ENCODE data around the gene LTBP4. TPM values are rescaled to one million over a fixed set of nuclear protein-coding genes. Genes with fewer than 3 reads are reported as not detected.

LTBP4 gene
- total RNA-seq, 1 donor from 2014 or later = 46.9 TPM

GRCh38 chr19:40672573-40673299, 71.6 kb downstream of the LTBP4 start:
- Histone ChIP-seq H3K4me1 (ENCODE audit: insufficient read depth, low read length) (no peaks in the 10 kb centered on the region), H3K4me3 (ENCODE audit: insufficient read depth, low read depth, low read length) (no peak overlapping the region), H4K20me1 (ENCODE audit: insufficient read depth, low read length) (peaks cover 47% of the 10 kb centered on the region), H3K27me3 (ENCODE audit: insufficient read depth, low read length) (no peaks in the 10 kb centered on the region), H2AFZ (ENCODE audit: low read depth, low read length) (no peak overlapping the region), H3K4me2 (ENCODE audit: low read length) (no peak overlapping the region), H3K9ac (ENCODE audit: low read length) (no peak overlapping the region), H3K9me3 (ENCODE audit: insufficient read depth, low read depth, low read length) (peaks cover 5% of the 10 kb centered on the region), H3K36me3 (ENCODE audit: insufficient read depth, low read length) (peaks cover 67% of the 10 kb centered on the region), H3K79me2 (ENCODE audit: insufficient read depth, low read length) (no peaks in the 10 kb centered on the region), H3K27ac (ENCODE audit: low read depth, low read length) (no peak overlapping the region)
- Mint-ChIP-seq H3K27ac (ENCODE audit: unreplicated experiment) (no peak overlapping the region), H3K9me3 (ENCODE audit: unreplicated experiment) (peaks cover 2% of the 10 kb centered on the region), H3K4me3 (ENCODE audit: unreplicated experiment) (no peak overlapping the region), H3K27me3 (ENCODE audit: low read depth, unreplicated experiment) (no peaks in the 10 kb centered on the region), H3K4me1 (ENCODE audit: low read depth, unreplicated experiment) (no peaks in the 10 kb centered on the region), H3K36me3 (ENCODE audit: low read depth, unreplicated experiment) (peaks cover 32% of the 10 kb centered on the region)
- no peak for FAIRE-seq
- TF ChIP-seq CTCF (IDR thresholded peaks at IDR 0.05; ENCODE audit: insufficient read depth, low read depth, low read length) = no peak
- no peak for TF ChIP-seq EZH2 (IDR thresholded peaks at IDR 0.05; ENCODE audit: insufficient read depth, low read length)
- no peak for DNase-seq (ENCODE audit: low read depth)

DNA sequence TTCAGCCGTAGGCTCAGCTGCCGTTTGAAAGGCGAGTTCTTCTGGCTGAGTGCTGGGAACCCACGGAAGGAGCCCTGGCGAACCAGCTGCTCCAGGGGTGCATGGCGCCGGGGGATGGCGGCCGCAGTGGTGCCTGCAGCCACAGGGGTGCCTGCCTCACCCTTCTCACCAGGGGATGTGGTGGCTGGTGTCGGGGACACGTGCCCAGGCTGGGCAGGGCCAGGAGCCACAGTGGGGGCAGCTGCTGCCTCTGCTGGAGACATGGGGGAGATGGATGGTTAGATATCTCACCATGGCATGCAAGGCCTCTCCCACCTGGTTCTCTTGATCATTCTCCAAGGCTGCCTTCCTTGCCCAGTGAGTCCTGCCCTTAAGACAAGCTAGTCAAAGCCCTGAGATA, 72.2 kb downstream of the LTBP4 start:
- Histone ChIP-seq H3K27ac (ENCODE audit: low read depth, low read length) (no peak overlapping the region), H3K9me3 (ENCODE audit: insufficient read depth, low read depth, low read length) (peaks cover 5% of the 10 kb centered on the region), H3K4me2 (ENCODE audit: low read length) (no peak overlapping the region), H3K4me3 (ENCODE audit: insufficient read depth, low read depth, low read length) (no peak overlapping the region), H4K20me1 (ENCODE audit: insufficient read depth, low read length) (peaks cover 51% of the 10 kb centered on the region), H3K9ac (ENCODE audit: low read length) (no peak overlapping the region), H3K4me1 (ENCODE audit: insufficient read depth, low read length) (no peaks in the 10 kb centered on the region), H3K27me3 (ENCODE audit: insufficient read depth, low read length) (no peaks in the 10 kb centered on the region), H3K79me2 (ENCODE audit: insufficient read depth, low read length) (no peaks in the 10 kb centered on the region), H2AFZ (ENCODE audit: low read depth, low read length) (no peak overlapping the region), H3K36me3 (ENCODE audit: insufficient read depth, low read length) (peaks cover 68% of the 10 kb centered on the region)
- H3K9me3 Mint-ChIP-seq (ENCODE audit: unreplicated experiment) = peaks cover 2% of the 10 kb centered on the region
- FAIRE-seq (no peak), DNase-seq (ENCODE audit: low read depth) (no peak)
- no peaks in the 10 kb centered on the region for H3K4me1 Mint-ChIP-seq (ENCODE audit: low read depth, unreplicated experiment)
- no peak overlapping the region for H3K4me3 Mint-ChIP-seq (ENCODE audit: unreplicated experiment)
- H3K27ac Mint-ChIP-seq (ENCODE audit: unreplicated experiment) = no peak overlapping the region
- H3K36me3 Mint-ChIP-seq (ENCODE audit: low read depth, unreplicated experiment) = peaks cover 32% of the 10 kb centered on the region
- H3K27me3 Mint-ChIP-seq (ENCODE audit: low read depth, unreplicated experiment) = no peaks in the 10 kb centered on the region
- TF ChIP-seq CTCF (IDR thresholded peaks at IDR 0.05; ENCODE audit: insufficient read depth, low read depth, low read length) = no peak
- no peak for TF ChIP-seq EZH2 (IDR thresholded peaks at IDR 0.05; ENCODE audit: insufficient read depth, low read length)

GRCh38 chr19:40674291-40674690, 73.1 kb downstream of the LTBP4 start:
- FAIRE-seq = no peak
- no peak for TF ChIP-seq EZH2 (IDR thresholded peaks at IDR 0.05; ENCODE audit: insufficient read depth, low read length)
- no peak overlapping the region for H3K9ac ChIP-seq (ENCODE audit: low read length)
- no peaks in the 10 kb centered on the region for H3K79me2 ChIP-seq (ENCODE audit: insufficient read depth, low read length)
- no peak overlapping the region for H3K27ac ChIP-seq (ENCODE audit: low read depth, low read length)
- H3K36me3 ChIP-seq (ENCODE audit: insufficient read depth, low read length) = peaks cover 62% of the 10 kb centered on the region
- H3K4me3 Mint-ChIP-seq (ENCODE audit: unreplicated experiment) = peak overlapping the region; percentile 8
- H3K9me3 ChIP-seq (ENCODE audit: insufficient read depth, low read depth, low read length) = peaks cover 4% of the 10 kb centered on the region
- H3K36me3 Mint-ChIP-seq (ENCODE audit: low read depth, unreplicated experiment) = peaks cover 26% of the 10 kb centered on the region
- H3K9me3 Mint-ChIP-seq (ENCODE audit: unreplicated experiment) = peaks cover 2% of the 10 kb centered on the region
- H3K4me1 Mint-ChIP-seq (ENCODE audit: low read depth, unreplicated experiment) = no peaks in the 10 kb centered on the region
- H3K27me3 Mint-ChIP-seq (ENCODE audit: low read depth, unreplicated experiment) = no peaks in the 10 kb centered on the region
- H3K4me2 ChIP-seq (ENCODE audit: low read length) = no peak overlapping the region
- H3K4me1 ChIP-seq (ENCODE audit: insufficient read depth, low read length) = no peaks in the 10 kb centered on the region
- DNase-seq (ENCODE audit: low read depth) = no peak
- peaks cover 55% of the 10 kb centered on the region for H4K20me1 ChIP-seq (ENCODE audit: insufficient read depth, low read length)
- no peaks in the 10 kb centered on the region for H3K27me3 ChIP-seq (ENCODE audit: insufficient read depth, low read length)
- H3K27ac Mint-ChIP-seq (ENCODE audit: unreplicated experiment) = no peak overlapping the region
- no peak overlapping the region for H3K4me3 ChIP-seq (ENCODE audit: insufficient read depth, low read depth, low read length)
- no peak overlapping the region for H2AFZ ChIP-seq (ENCODE audit: low read depth, low read length)

Measured in astrocyte (in vitro differentiated cells and primary cell).